Lower lobe of right lung (tissue), 2 donors: ENCODE results near the gene PLA2G4C. TPM values are rescaled to one million over a fixed set of nuclear protein-coding genes. Genes with fewer than 3 reads are reported as not detected.
A peak's percentile ranks its signal among the peaks of the same experiment; 100 is the strongest.

Source experiments
- ATAC-seq, 2 donors: fragments of 200-7000 bp; cut with Tn5 transposase; one replicate each; pipeline ENCODE4 v1.9.1; 2020 to 2022; ENCODE audit warnings: mild to moderate bottlenecking in 2 of 2, moderate library complexity in 2 of 2
- DNase-seq: peaks from one replicate; pipeline ENCODE4 v3.0.0-alpha.2; 2020
- H3K27ac ChIP-seq: fragments of 200-600 bp; one replicate; pipeline ENCODE4 v1.8.0; 2022
- H3K27me3 ChIP-seq: fragments of 200-600 bp; one replicate; pipeline ENCODE4 v1.8.0; 2022; ENCODE audit warnings: low read depth
- H3K36me3 ChIP-seq: fragments of 200-600 bp; one replicate; pipeline ENCODE4 v1.8.0; 2022; ENCODE audit warnings: mild to moderate bottlenecking
- H3K4me1 ChIP-seq: fragments of 200-600 bp; one replicate; pipeline ENCODE4 v1.8.0; 2022
- H3K4me3 ChIP-seq: fragments of 200-600 bp; one replicate; pipeline ENCODE4 v1.8.0; 2022; ENCODE audit warnings: mild to moderate bottlenecking
- H3K9me3 ChIP-seq: fragments of 200-600 bp; one replicate; pipeline ENCODE4 v1.8.0; 2022
- intact Hi-C: fragments of 100-400 bp; cut with DNase I; formaldehyde crosslinking; loops from one replicate; pipeline ENCODE4 v1.11.0; 2022
- long read RNA-seq: library from polyadenylated mRNA; unstranded; transcript quantifications from one replicate; pipeline ENCODE4 v2.0.0, GENCODE V29; 2021
- total RNA-seq: library from RNA; stranded (reverse); fragmentation: NEBNext Ultra II Directional; extraction: Animal tissue kit (Norgen Biotek cat#: 25700); gene quantifications from one replicate; pipeline ENCODE4 v1.2.1, GENCODE V29; 2021
- TF ChIP-seq, protein P1 (sequence below): fragments of 200-600 bp; IDR thresholded peaks from one replicate; pipeline ENCODE4 v1.8.0; 2022; ENCODE audit warnings: antibody characterized with exemption, mild to moderate bottlenecking
- donor health status: DM: no; HTN: yes; CAD: no; lungs with severe emphysema.

The PLA2G4C gene, protein sequence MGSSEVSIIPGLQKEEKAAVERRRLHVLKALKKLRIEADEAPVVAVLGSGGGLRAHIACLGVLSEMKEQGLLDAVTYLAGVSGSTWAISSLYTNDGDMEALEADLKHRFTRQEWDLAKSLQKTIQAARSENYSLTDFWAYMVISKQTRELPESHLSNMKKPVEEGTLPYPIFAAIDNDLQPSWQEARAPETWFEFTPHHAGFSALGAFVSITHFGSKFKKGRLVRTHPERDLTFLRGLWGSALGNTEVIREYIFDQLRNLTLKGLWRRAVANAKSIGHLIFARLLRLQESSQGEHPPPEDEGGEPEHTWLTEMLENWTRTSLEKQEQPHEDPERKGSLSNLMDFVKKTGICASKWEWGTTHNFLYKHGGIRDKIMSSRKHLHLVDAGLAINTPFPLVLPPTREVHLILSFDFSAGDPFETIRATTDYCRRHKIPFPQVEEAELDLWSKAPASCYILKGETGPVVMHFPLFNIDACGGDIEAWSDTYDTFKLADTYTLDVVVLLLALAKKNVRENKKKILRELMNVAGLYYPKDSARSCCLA
- 11.2 TPM for total RNA-seq
- long read RNA-seq, transcript PLA2G4C-222 (17 exons, 1,984 nt) = major isoform, 7 of 11 reads
- long read RNA-seq, partial matches to known transcripts = 1 of 11 reads
- long read RNA-seq, other reads (novel, unspliced or antisense) = 1 of 11 reads

DNA sequence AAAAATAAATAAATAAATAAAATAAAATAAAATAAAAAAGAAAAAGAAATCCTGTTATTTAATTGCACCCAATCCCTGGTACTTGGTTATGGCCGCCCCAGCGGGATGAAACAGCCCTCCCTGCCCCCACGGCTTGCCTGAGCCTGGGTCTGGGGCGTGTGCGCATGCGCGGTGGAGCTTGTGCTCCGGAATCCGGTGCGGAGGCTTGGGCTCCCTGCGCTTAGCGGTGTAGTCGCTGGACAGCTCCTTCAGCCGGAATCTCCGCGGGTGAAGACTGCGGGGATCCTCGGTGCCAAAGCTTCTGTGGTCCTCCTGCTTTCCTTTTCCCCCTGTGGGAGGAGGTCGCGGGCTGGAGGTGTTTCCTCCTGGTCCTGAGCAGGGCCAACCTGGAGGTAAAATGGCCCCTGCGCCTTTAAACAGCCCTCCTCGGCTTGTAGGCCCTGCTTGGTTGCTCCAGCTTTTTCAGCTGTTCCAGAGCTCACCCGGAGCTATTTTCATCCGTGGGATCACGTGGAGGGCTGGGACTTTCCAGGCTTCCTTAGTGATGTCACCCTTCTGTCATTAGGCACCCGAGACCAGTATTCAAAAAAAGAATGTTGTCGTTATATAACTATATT, at the start of gene PLA2G4C:
Gene PLA2G4C, minus strand, starts transcription at position 468 of the 617 bp plus-strand sequence. CDS start 4,288 bp downstream, outside the sequence.
- TF ChIP-seq, protein P1, sequence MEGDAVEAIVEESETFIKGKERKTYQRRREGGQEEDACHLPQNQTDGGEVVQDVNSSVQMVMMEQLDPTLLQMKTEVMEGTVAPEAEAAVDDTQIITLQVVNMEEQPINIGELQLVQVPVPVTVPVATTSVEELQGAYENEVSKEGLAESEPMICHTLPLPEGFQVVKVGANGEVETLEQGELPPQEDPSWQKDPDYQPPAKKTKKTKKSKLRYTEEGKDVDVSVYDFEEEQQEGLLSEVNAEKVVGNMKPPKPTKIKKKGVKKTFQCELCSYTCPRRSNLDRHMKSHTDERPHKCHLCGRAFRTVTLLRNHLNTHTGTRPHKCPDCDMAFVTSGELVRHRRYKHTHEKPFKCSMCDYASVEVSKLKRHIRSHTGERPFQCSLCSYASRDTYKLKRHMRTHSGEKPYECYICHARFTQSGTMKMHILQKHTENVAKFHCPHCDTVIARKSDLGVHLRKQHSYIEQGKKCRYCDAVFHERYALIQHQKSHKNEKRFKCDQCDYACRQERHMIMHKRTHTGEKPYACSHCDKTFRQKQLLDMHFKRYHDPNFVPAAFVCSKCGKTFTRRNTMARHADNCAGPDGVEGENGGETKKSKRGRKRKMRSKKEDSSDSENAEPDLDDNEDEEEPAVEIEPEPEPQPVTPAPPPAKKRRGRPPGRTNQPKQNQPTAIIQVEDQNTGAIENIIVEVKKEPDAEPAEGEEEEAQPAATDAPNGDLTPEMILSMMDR = no peak
- Histone ChIP-seq H3K4me1 (peaks cover 30% of the 10 kb centered on the region), H3K36me3 (no peaks in the 10 kb centered on the region), H3K4me3 (peak within 1 kb of the TSS; percentile 67), H3K27me3 (no peaks in the 10 kb centered on the region), H3K27ac (peak within 1 kb of the TSS; percentile 92), H3K9me3 (no peaks in the 10 kb centered on the region)
- intact Hi-C loops = no loop called here
- DNase-seq (peak; percentile 92), ATAC-seq (peak; percentile 89 to 90)

DNA sequence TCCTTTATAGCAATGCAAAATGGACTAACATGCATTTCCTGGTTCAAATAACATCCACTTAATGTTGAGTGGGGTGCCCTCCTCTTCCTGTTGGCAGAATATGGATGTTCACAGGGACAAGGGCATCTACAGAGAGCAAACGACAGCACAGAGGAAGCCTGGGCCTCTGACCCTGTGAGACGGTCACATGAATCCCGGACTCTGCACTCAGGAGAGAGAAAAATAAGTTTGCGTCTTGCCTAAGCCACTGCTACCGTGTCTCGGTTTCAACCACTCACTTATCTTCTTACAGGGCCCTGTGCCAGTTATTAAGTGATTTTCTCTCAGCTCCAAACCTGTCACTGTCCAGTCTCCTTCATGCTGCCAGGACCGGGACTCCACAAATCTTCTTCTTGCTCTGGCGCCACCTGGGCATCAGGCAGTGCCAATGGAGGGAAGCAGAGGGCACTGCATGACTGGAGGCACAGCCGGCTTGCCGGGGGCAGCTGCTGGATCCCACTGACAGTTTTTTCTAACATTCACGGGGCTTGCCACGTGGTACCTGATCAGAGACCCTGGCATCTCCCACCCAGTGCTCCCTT, 47.7 kb upstream of the PLA2G4C start:
- intact Hi-C loops = no loop called here
- DNase-seq (no peak), ATAC-seq (no peak)
- TF ChIP-seq, protein P1 = no peak
- H3K9me3 ChIP-seq = no peaks in the 10 kb centered on the region
- no peaks in the 10 kb centered on the region for H3K4me1 ChIP-seq
- H3K27ac ChIP-seq = no peak overlapping the region
- H3K27me3 ChIP-seq = no peaks in the 10 kb centered on the region
- no peak overlapping the region for H3K4me3 ChIP-seq
- peaks cover 40% of the 10 kb centered on the region for H3K36me3 ChIP-seq

DNA sequence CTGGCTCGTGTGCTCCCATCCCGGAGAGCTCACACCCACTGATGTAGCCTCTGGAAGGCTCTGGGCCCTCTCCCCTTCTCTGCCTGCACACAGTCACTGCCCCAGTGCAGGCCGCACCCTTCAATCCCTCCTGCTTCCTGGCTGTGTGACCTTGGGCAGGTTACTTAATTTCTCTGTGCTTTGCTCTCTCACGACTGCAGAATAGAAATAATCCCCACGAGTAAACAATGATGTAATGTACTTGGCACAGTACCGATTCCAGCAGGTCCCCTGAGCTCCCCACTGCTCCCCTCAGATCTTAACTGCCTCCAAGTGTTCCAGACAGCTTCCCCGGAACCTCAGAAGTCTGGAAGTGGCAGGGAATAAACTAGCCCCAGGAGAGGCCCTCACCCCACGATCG, 43.4 kb upstream of the PLA2G4C start:
- Histone ChIP-seq H3K27me3 (no peaks in the 10 kb centered on the region), H3K36me3 (peaks cover 43% of the 10 kb centered on the region), H3K27ac (no peak overlapping the region), H3K4me3 (no peak overlapping the region), H3K9me3 (no peaks in the 10 kb centered on the region), H3K4me1 (no peaks in the 10 kb centered on the region)
- TF ChIP-seq, protein P1 = no peak
- peak in 1 of 2 donors; percentile 16 for ATAC-seq
- intact Hi-C loops = no loop called here
- no peak for DNase-seq

DNA sequence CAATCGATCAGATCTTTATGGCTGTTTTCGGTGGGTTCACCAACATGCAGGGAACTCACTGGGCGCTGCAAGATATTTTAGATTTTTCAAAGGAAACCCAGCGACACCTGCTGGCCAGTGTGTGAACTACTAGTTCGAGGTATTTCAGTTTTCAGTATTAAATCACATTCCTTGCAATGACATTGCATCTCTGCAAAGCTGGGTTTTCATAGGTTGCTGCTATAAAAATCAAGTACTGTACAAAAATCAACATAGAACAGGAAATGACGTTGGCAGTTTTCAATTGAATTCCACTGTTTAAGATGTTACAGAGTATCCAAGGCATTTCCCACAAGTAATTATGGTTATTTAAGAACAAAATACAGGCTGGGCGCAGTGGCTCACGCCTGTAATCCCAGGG, 41.9 kb upstream of the PLA2G4C start:
- ATAC-seq = peak; percentile 57 to 58
- TF ChIP-seq, protein P1 = peak; percentile 87
- no peak for DNase-seq
- intact Hi-C loops = no loop called here
- H3K27ac ChIP-seq = no peak overlapping the region
- H3K4me3 ChIP-seq = no peak overlapping the region
- peaks cover 45% of the 10 kb centered on the region for H3K36me3 ChIP-seq
- H3K4me1 ChIP-seq = no peaks in the 10 kb centered on the region
- no peaks in the 10 kb centered on the region for H3K9me3 ChIP-seq
- H3K27me3 ChIP-seq = no peaks in the 10 kb centered on the region

DNA sequence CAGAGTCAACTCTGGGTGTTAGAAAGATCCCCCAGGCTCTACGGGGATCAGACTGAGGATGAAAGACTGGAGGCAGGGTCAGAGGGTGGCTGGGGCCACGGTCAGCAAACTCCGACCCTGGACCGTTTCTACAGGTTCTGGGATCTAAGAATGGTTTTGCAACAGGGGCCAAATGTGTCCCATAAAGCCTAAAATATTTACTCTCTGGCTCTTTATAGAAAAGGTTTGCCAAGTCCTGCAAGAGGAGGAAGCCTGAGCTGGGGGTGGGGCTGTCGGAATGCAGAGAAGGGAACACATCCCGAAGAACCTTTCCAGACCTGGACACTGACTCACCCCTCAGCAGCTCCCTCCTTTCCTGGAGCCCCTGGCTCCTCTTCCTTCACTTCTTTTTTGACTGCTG, 38.8 kb upstream of the PLA2G4C start:
- Histone ChIP-seq H3K27me3 (no peaks in the 10 kb centered on the region), H3K4me3 (no peak overlapping the region), H3K9me3 (no peaks in the 10 kb centered on the region), H3K4me1 (no peaks in the 10 kb centered on the region), H3K36me3 (peaks cover 43% of the 10 kb centered on the region), H3K27ac (no peak overlapping the region)
- ATAC-seq (no peak), DNase-seq (no peak)
- TF ChIP-seq, protein P1 = no peak
- intact Hi-C loops = no loop called here
